ENCODE measurements around the gene TANC1.

TANC1 gene

GRCh38 chr2:159157361-159158209, 189.1 kb downstream of the TANC1 start:
- Mint-ChIP-seq H3K27me3 (ENCODE audit: low read depth, poor library complexity) (no peaks in the 10 kb centered on the region), H3K4me3 (no peak overlapping the region), H3K4me1 (peaks cover 39% of the 10 kb centered on the region), H3K9me3 (no peaks in the 10 kb centered on the region), H3K36me3 (ENCODE audit: low read depth) (peaks cover 79% of the 10 kb centered on the region), H3K27ac (peak overlapping the region; percentile 77)
- TF ChIP-seq CTCF (IDR thresholded peaks at IDR 0.05): no peak
- DNase-seq: no peak

DNA sequence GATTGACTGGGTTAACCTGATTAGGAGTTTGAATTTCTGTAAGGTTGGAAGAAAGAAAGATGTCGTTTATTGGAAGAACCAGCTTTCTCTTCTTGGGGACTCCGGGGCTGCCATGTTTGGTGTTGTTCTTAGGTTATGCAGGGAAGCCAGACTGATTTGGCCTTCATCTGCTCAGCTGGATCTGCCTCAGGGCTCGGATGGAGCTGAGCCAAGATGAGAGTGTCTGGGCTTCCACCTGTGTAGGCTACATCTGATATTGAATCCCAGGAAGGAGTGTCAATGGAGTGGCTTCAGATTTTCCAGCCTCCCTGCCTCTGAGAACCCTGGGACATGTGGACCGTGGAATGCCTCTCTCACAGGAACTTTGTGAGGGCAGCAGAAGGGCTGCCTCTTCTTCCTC, 192.0 kb downstream of the TANC1 start:
- peaks cover 2% of the 10 kb centered on the region for H3K9me3 Mint-ChIP-seq
- peak overlapping the region; percentile 90 for H3K27ac Mint-ChIP-seq
- no peak for DNase-seq
- peaks cover 88% of the 10 kb centered on the region for H3K36me3 Mint-ChIP-seq (ENCODE audit: low read depth)
- H3K4me3 Mint-ChIP-seq: no peak overlapping the region
- peaks cover 53% of the 10 kb centered on the region for H3K4me1 Mint-ChIP-seq
- no peak for TF ChIP-seq CTCF (IDR thresholded peaks at IDR 0.05)
- H3K27me3 Mint-ChIP-seq (ENCODE audit: low read depth, poor library complexity): no peaks in the 10 kb centered on the region

GRCh38 chr2:159160954-159161353, 192.5 kb downstream of the TANC1 start:
- Mint-ChIP-seq H3K27me3 (ENCODE audit: low read depth, poor library complexity) (no peaks in the 10 kb centered on the region), H3K36me3 (ENCODE audit: low read depth) (peaks cover 88% of the 10 kb centered on the region), H3K4me3 (no peak overlapping the region), H3K9me3 (peaks cover 6% of the 10 kb centered on the region), H3K27ac (no peak overlapping the region), H3K4me1 (peaks cover 47% of the 10 kb centered on the region)
- DNase-seq: no peak
- TF ChIP-seq CTCF (IDR thresholded peaks at IDR 0.05): no peak

GRCh38 chr2:159163930-159164329, 195.5 kb downstream of the TANC1 start:
- no peaks in the 10 kb centered on the region for H3K27me3 Mint-ChIP-seq (ENCODE audit: low read depth, poor library complexity)
- H3K4me1 Mint-ChIP-seq: peaks cover 27% of the 10 kb centered on the region
- TF ChIP-seq CTCF (IDR thresholded peaks at IDR 0.05): no peak
- H3K36me3 Mint-ChIP-seq (ENCODE audit: low read depth): peaks cover 87% of the 10 kb centered on the region
- peaks cover 15% of the 10 kb centered on the region for H3K9me3 Mint-ChIP-seq
- H3K4me3 Mint-ChIP-seq: no peak overlapping the region
- H3K27ac Mint-ChIP-seq: peak overlapping the region; percentile 95
- DNase-seq: no peak

DNA sequence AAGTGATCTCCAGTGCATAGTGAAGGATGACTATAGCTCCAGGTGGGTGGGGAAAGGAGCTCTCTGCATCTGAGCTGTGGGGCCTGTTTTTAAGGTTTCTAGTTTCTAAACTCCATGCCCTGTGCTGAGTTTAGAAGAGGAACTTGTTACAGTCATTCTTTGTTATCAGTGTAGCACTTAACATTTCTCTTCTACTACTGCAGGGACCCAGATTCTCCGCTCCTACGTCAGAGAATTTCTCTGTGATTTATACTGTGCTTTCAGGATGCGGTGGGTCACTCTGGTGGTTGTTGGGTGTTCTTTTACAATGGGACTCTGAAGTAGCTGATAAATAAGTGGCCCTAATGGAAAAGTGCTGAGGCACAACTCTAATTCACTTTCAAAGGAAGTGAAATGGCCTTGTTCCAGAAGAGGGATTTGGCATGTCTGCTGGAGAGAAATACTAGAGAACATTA, 196.0 kb downstream of the TANC1 start:
- Mint-ChIP-seq H3K36me3 (ENCODE audit: low read depth) (peaks cover 88% of the 10 kb centered on the region), H3K4me3 (no peak overlapping the region), H3K27me3 (ENCODE audit: low read depth, poor library complexity) (no peaks in the 10 kb centered on the region), H3K9me3 (peaks cover 15% of the 10 kb centered on the region), H3K27ac (peak overlapping the region; percentile 90), H3K4me1 (peaks cover 27% of the 10 kb centered on the region)
- no peak for DNase-seq
- no peak for TF ChIP-seq CTCF (IDR thresholded peaks at IDR 0.05)

- H3K27me3 Mint-ChIP-seq (ENCODE audit: low read depth, poor library complexity): no peaks in the 10 kb centered on the region
- no peak for DNase-seq
- peaks cover 27% of the 10 kb centered on the region for H3K4me1 Mint-ChIP-seq
- peak overlapping the region; percentile 90 for H3K27ac Mint-ChIP-seq
- peaks cover 90% of the 10 kb centered on the region for H3K36me3 Mint-ChIP-seq (ENCODE audit: low read depth)
- H3K9me3 Mint-ChIP-seq: peaks cover 15% of the 10 kb centered on the region
- no peak overlapping the region for H3K4me3 Mint-ChIP-seq
- TF ChIP-seq CTCF (IDR thresholded peaks at IDR 0.05): no peak
These were observed 196.6 kb downstream of the TANC1 start for GRCh38 chr2:159165048-159165447.
